ENCODE data around the gene WIPF3. TPM values are rescaled to one million over a fixed set of nuclear protein-coding genes. Genes with fewer than 3 reads are reported as not detected.

The WIPF3 gene
- total and polyA plus RNA-seq, 2 experiments from 2014 or later, result not detected

DNA sequence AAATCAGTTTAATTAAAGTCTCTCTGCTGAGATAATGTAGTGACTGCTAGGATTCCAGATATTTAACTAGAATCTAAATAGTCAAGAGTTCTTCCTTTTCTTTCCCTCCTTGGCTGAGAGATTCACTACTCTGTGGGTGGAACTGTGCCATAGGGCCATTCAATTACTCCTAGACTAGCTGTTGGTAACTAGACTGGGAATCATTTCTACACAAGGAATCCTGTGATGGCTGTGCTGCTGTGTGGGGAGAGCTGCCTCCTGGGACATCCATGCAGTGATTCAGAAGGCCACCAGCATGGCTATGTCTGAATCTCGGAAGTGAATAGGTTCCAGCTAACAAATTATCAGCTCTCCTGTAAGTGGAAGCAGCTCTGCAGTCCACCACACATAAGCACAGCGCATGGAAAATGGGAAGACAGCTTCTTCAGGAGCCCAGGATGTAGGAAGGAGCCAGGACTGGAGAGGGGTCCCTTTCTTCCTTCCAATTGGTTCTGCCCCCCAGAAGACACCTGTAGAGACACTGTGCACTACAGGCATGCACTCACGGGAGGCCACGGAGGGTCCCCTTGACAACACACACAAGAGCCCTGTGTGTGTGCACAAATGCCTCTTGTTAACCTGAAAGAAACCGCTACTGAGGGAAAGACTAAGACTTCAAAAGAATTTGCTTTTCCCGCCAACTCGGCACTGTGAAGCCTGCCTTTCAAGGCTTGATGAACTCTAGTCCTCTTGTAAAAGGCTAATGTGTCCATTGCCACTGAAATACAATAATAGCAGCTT is 116.8 kb downstream of the WIPF3 start:
- no peak for DNase-seq
- Histone ChIP-seq H3K4me2 (ENCODE audit: unreplicated experiment) (no peak overlapping the region), H3K9ac (no peak overlapping the region), H3K9me3 (ENCODE audit: low read depth) (no peaks in the 10 kb centered on the region), H3K27me3 (replicated peaks; ENCODE audit: insufficient read depth) (no peaks in the 10 kb centered on the region), H3K4me1 (ENCODE audit: insufficient read depth) (no peaks in the 10 kb centered on the region), H3K9me2 (ENCODE audit: insufficient read depth) (no peaks in the 10 kb centered on the region), H3K79me2 (ENCODE audit: insufficient read depth) (no peaks in the 10 kb centered on the region), H3K36me3 (ENCODE audit: low read depth) (peaks cover 32% of the 10 kb centered on the region; the same call in 1 of the 2 replicates), H2AFZ (no peak overlapping the region), H3K4me3 (no peak overlapping the region), H3F3A (ENCODE audit: insufficient read depth) (no peaks in the 10 kb centered on the region), H4K20me1 (ENCODE audit: insufficient read depth) (no peaks in the 10 kb centered on the region), H3K27ac (no peak overlapping the region)
- 75 to 83% methylated on average over 7 of the region's 7 CpGs for WGBS, 2 experiments (ENCODE audit: low coverage in 1 of 2, low lambda C conversion rate in 2 of 2, missing lambda C conversion rate in 2 of 2)
- in situ Hi-C loops (cut with MboI), result no loop called here
- no peak for TF ChIP-seq EZH2 (IDR thresholded peaks at IDR 0.05; ENCODE audit: insufficient read depth, poor library complexity, severe bottlenecking)
- no peak for TF ChIP-seq EZH2phosphoT487 (IDR thresholded peaks at IDR 0.05; ENCODE audit: insufficient read depth, low read depth)

DNA sequence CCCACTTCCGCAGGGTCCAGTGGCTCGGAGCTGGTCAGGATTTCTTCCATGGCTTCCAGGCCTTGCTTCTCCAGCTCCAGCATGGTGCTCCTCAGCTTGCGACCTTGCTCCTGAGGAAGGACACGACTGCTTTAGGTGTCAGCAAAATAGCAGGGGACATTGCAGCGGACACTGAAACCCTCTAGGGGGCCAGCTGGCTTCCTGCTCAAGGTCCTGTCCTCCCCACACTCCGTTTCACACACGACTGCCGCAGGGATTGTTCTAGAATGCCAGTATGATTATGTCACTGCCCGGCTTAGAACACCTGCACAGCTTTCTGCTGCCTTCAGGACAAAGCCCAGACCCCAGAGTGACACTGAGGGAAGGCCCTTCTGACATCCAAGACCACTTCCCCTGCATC is 117.7 kb downstream of the WIPF3 start:
- no peak overlapping the region for H2AFZ ChIP-seq
- peaks cover 26% of the 10 kb centered on the region; the same call in 1 of the 2 replicates for H3K36me3 ChIP-seq (ENCODE audit: low read depth)
- TF ChIP-seq EZH2 (IDR thresholded peaks at IDR 0.05; ENCODE audit: insufficient read depth, poor library complexity, severe bottlenecking), result no peak
- TF ChIP-seq EZH2phosphoT487 (IDR thresholded peaks at IDR 0.05; ENCODE audit: insufficient read depth, low read depth), result no peak
- H3K4me3 ChIP-seq, result no peak overlapping the region
- H3K9me2 ChIP-seq (ENCODE audit: insufficient read depth), result no peaks in the 10 kb centered on the region
- H3K4me2 ChIP-seq (ENCODE audit: unreplicated experiment), result no peak overlapping the region
- no peaks in the 10 kb centered on the region for H3K27me3 ChIP-seq (replicated peaks; ENCODE audit: insufficient read depth)
- no peak overlapping the region for H3K27ac ChIP-seq
- no peak for DNase-seq
- no peaks in the 10 kb centered on the region for H3K4me1 ChIP-seq (ENCODE audit: insufficient read depth)
- no peaks in the 10 kb centered on the region for H3K9me3 ChIP-seq (ENCODE audit: low read depth)
- in situ Hi-C loops (cut with MboI), result no loop called here
- no peaks in the 10 kb centered on the region for H3F3A ChIP-seq (ENCODE audit: insufficient read depth)
- WGBS, 2 experiments (ENCODE audit: low coverage in 1 of 2, low lambda C conversion rate in 2 of 2, missing lambda C conversion rate in 2 of 2), result 90 to 92% methylated on average over 9 of the region's 9 CpGs
- no peaks in the 10 kb centered on the region for H4K20me1 ChIP-seq (ENCODE audit: insufficient read depth)
- H3K79me2 ChIP-seq (ENCODE audit: insufficient read depth), result no peaks in the 10 kb centered on the region
- no peak overlapping the region for H3K9ac ChIP-seq

DNA sequence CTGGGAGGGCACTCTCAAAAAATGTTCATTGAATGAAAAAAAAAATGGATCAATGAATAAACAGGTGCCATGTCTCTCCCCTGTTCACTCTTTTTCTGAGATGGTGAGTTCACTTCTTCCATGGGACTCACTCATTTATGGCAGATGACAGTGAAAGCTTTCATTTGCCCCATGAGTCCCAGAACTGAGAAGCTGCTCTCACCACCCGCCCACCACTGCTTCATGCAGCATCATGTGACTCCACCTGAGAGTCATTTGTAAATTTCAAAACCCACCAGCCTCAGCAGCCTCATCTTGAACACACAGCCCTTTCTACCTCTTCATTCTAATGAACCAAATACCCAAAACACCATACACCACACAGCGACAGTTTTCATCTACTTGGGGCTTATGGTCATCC is 118.4 kb downstream of the WIPF3 start:
- 83 to 84% methylated on average over 2 of the region's 2 CpGs for WGBS, 2 experiments (ENCODE audit: low coverage in 1 of 2, low lambda C conversion rate in 2 of 2, missing lambda C conversion rate in 2 of 2)
- Histone ChIP-seq H3K27me3 (replicated peaks; ENCODE audit: insufficient read depth) (no peaks in the 10 kb centered on the region), H3K9me3 (ENCODE audit: low read depth) (no peaks in the 10 kb centered on the region), H3K4me3 (no peak overlapping the region), H3K9ac (no peak overlapping the region), H3K9me2 (ENCODE audit: insufficient read depth) (no peaks in the 10 kb centered on the region), H3F3A (ENCODE audit: insufficient read depth) (no peaks in the 10 kb centered on the region), H3K4me1 (ENCODE audit: insufficient read depth) (no peaks in the 10 kb centered on the region), H3K4me2 (ENCODE audit: unreplicated experiment) (no peak overlapping the region), H4K20me1 (ENCODE audit: insufficient read depth) (no peaks in the 10 kb centered on the region), H3K27ac (no peak overlapping the region), H2AFZ (no peak overlapping the region), H3K36me3 (ENCODE audit: low read depth) (peaks cover 19% of the 10 kb centered on the region; the same call in 1 of the 2 replicates), H3K79me2 (ENCODE audit: insufficient read depth) (no peaks in the 10 kb centered on the region)
- in situ Hi-C loops (cut with MboI), result no loop called here
- TF ChIP-seq EZH2phosphoT487 (IDR thresholded peaks at IDR 0.05; ENCODE audit: insufficient read depth, low read depth), result no peak
- no peak for TF ChIP-seq EZH2 (IDR thresholded peaks at IDR 0.05; ENCODE audit: insufficient read depth, poor library complexity, severe bottlenecking)
- no peak for DNase-seq

GRCh38 chr7:29926216-29926615 is 119.9 kb downstream of the WIPF3 start:
- H3F3A ChIP-seq (ENCODE audit: insufficient read depth), result no peaks in the 10 kb centered on the region
- no peaks in the 10 kb centered on the region for H3K27me3 ChIP-seq (replicated peaks; ENCODE audit: insufficient read depth)
- H3K9me2 ChIP-seq (ENCODE audit: insufficient read depth), result no peaks in the 10 kb centered on the region
- H2AFZ ChIP-seq, result no peak overlapping the region
- no peak overlapping the region for H3K4me3 ChIP-seq
- DNase-seq, result no peak
- H3K79me2 ChIP-seq (ENCODE audit: insufficient read depth), result no peaks in the 10 kb centered on the region
- TF ChIP-seq EZH2 (IDR thresholded peaks at IDR 0.05; ENCODE audit: insufficient read depth, poor library complexity, severe bottlenecking) (no peak), EZH2phosphoT487 (IDR thresholded peaks at IDR 0.05; ENCODE audit: insufficient read depth, low read depth) (no peak)
- no peak overlapping the region for H3K9ac ChIP-seq
- H3K9me3 ChIP-seq (ENCODE audit: low read depth), result no peaks in the 10 kb centered on the region
- no peak overlapping the region for H3K4me2 ChIP-seq (ENCODE audit: unreplicated experiment)
- H3K27ac ChIP-seq, result no peak overlapping the region
- in situ Hi-C loops (cut with MboI), result no loop called here
- no peaks in the 10 kb centered on the region for H3K4me1 ChIP-seq (ENCODE audit: insufficient read depth)
- no peaks in the 10 kb centered on the region for H4K20me1 ChIP-seq (ENCODE audit: insufficient read depth)
- H3K36me3 ChIP-seq (ENCODE audit: low read depth), result peaks cover 18% of the 10 kb centered on the region
- 97 to 99% methylated on average over 15 of the region's 15 CpGs for WGBS, 2 experiments (ENCODE audit: low coverage in 1 of 2, low lambda C conversion rate in 2 of 2, missing lambda C conversion rate in 2 of 2)

All from GM23248 (cell line).